ENCODE measurements around the gene HK2.
A peak's percentile ranks its signal among the peaks of the same experiment; 100 is the strongest.

The HK2 gene

GRCh38 chr2:74835831-74836674, 2.1 kb downstream of the HK2 start:
- DNase-seq (ENCODE audit: extremely low read depth, low read depth) = no peak
- TF ChIP-seq CTCF (IDR thresholded peaks at IDR 0.05; ENCODE audit: low read depth, low read length) = peak; percentile 60

GRCh38 chr2:74836675-74837401, 2.9 kb downstream of the HK2 start:
- TF ChIP-seq CTCF (IDR thresholded peaks at IDR 0.05; ENCODE audit: low read depth, low read length) = no peak
- no peak for DNase-seq (ENCODE audit: extremely low read depth, low read depth)

- no peak for DNase-seq (ENCODE audit: extremely low read depth, low read depth)
- TF ChIP-seq CTCF (IDR thresholded peaks at IDR 0.05; ENCODE audit: low read depth, low read length) = no peak
These were observed 7.7 kb downstream of the HK2 start for GRCh38 chr2:74841641-74842040.

GRCh38 chr2:74843433-74843832, 9.5 kb downstream of the HK2 start:
- no peak for DNase-seq (ENCODE audit: extremely low read depth, low read depth)
- TF ChIP-seq CTCF (IDR thresholded peaks at IDR 0.05; ENCODE audit: low read depth, low read length) = no peak

- TF ChIP-seq CTCF (IDR thresholded peaks at IDR 0.05; ENCODE audit: low read depth, low read length) = no peak
- peak; percentile 62 for DNase-seq (ENCODE audit: extremely low read depth, low read depth)
These were observed 10.0 kb downstream of the HK2 start for GRCh38 chr2:74843899-74844298.

- no peak for DNase-seq (ENCODE audit: extremely low read depth, low read depth)
- no peak for TF ChIP-seq CTCF (IDR thresholded peaks at IDR 0.05; ENCODE audit: low read depth, low read length)
These were observed 10.8 kb downstream of the HK2 start for GRCh38 chr2:74844752-74845151.

GRCh38 chr2:74845217-74845751, 11.4 kb downstream of the HK2 start:
- no peak for TF ChIP-seq CTCF (IDR thresholded peaks at IDR 0.05; ENCODE audit: low read depth, low read length)
- peak; percentile 61 for DNase-seq (ENCODE audit: extremely low read depth, low read depth)
